HFF-Myc (cell line): ENCODE results near the gene CEBPB.

ENCODE experiments used
- DNase-seq: peaks from one replicate; pipeline ENCODE4 v3.0.0-alpha.2; 2011; ENCODE audit warnings: low read depth; ENCODE audit errors: extremely low read depth
- H3K4me3 ChIP-seq: replicated peaks from 2 replicates; pipeline ENCODE4 v1.5.1; 2011; ENCODE audit warnings: low read depth, mild to moderate bottlenecking, control low read depth, low read length
- TF ChIP-seq, protein P1 (sequence below): IDR thresholded peaks from 2 replicates; pipeline ENCODE4 v1.5.1; 2012; ENCODE audit warnings: mild to moderate bottlenecking, low read depth, low read length, control low read depth; ENCODE audit errors: missing control alignments

Gene CEBPB

DNA sequence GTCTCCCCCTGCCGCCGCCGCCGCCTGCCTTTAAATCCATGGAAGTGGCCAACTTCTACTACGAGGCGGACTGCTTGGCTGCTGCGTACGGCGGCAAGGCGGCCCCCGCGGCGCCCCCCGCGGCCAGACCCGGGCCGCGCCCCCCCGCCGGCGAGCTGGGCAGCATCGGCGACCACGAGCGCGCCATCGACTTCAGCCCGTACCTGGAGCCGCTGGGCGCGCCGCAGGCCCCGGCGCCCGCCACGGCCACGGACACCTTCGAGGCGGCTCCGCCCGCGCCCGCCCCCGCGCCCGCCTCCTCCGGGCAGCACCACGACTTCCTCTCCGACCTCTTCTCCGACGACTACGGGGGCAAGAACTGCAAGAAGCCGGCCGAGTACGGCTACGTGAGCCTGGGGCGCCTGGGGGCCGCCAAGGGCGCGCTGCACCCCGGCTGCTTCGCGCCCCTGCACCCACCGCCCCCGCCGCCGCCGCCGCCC is 474 bp downstream of the CEBPB start:
- TF ChIP-seq, protein P1, sequence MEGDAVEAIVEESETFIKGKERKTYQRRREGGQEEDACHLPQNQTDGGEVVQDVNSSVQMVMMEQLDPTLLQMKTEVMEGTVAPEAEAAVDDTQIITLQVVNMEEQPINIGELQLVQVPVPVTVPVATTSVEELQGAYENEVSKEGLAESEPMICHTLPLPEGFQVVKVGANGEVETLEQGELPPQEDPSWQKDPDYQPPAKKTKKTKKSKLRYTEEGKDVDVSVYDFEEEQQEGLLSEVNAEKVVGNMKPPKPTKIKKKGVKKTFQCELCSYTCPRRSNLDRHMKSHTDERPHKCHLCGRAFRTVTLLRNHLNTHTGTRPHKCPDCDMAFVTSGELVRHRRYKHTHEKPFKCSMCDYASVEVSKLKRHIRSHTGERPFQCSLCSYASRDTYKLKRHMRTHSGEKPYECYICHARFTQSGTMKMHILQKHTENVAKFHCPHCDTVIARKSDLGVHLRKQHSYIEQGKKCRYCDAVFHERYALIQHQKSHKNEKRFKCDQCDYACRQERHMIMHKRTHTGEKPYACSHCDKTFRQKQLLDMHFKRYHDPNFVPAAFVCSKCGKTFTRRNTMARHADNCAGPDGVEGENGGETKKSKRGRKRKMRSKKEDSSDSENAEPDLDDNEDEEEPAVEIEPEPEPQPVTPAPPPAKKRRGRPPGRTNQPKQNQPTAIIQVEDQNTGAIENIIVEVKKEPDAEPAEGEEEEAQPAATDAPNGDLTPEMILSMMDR, result no peak
- H3K4me3 ChIP-seq, result peak overlapping the region; percentile 87
- no peak for DNase-seq

DNA sequence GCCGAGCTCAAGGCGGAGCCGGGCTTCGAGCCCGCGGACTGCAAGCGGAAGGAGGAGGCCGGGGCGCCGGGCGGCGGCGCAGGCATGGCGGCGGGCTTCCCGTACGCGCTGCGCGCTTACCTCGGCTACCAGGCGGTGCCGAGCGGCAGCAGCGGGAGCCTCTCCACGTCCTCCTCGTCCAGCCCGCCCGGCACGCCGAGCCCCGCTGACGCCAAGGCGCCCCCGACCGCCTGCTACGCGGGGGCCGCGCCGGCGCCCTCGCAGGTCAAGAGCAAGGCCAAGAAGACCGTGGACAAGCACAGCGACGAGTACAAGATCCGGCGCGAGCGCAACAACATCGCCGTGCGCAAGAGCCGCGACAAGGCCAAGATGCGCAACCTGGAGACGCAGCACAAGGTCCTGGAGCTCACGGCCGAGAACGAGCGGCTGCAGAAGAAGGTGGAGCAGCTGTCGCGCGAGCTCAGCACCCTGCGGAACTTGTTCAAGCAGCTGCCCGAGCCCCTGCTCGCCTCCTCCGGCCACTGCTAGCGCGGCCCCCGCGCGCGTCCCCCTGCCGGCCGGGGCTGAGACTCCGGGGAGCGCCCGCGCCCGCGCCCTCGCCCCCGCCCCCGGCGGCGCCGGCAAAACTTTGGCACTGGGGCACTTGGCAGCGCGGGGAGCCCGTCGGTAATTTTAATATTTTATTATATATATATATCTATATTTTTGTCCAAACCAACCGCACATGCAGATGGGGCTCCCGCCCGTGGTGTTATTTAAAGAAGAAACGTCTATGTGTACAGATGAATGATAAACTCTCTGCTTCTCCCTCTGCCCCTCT is 1.1 kb downstream of the CEBPB start:
- TF ChIP-seq, protein P1, result no peak
- DNase-seq, result no peak
- peak overlapping the region; percentile 87 for H3K4me3 ChIP-seq

DNA sequence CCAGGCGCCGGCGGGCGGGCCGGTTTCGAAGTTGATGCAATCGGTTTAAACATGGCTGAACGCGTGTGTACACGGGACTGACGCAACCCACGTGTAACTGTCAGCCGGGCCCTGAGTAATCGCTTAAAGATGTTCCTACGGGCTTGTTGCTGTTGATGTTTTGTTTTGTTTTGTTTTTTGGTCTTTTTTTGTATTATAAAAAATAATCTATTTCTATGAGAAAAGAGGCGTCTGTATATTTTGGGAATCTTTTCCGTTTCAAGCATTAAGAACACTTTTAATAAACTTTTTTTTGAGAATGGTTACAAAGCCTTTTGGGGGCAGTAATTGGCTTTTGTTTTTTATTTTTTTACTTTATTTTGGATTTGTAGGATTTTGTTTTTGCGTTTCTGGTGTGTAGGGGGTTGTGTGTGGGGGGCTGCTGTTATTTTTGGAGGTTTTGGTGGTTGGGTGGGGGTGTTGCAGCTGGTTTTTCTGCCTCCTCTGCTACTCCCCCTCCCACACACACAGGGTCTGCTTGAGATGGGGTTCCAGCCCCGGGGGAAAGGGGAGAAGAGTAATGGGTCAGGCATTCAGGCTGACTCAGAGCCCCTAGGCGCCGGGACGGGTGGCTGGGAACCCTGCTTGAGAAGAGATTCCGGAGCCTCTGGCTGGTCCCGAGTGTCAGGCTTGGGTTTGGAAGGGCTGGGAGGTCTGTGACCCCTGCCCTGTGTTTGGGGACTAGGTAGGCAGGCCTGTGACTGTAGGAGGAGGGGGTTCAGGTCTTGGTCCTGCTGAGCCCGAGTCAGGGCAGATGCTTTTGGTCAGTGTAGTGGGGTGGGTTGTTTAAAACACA is 2.0 kb downstream of the CEBPB start:
- DNase-seq, result no peak
- peak overlapping the region; percentile 87 for H3K4me3 ChIP-seq
- TF ChIP-seq, protein P1, result no peak

DNA sequence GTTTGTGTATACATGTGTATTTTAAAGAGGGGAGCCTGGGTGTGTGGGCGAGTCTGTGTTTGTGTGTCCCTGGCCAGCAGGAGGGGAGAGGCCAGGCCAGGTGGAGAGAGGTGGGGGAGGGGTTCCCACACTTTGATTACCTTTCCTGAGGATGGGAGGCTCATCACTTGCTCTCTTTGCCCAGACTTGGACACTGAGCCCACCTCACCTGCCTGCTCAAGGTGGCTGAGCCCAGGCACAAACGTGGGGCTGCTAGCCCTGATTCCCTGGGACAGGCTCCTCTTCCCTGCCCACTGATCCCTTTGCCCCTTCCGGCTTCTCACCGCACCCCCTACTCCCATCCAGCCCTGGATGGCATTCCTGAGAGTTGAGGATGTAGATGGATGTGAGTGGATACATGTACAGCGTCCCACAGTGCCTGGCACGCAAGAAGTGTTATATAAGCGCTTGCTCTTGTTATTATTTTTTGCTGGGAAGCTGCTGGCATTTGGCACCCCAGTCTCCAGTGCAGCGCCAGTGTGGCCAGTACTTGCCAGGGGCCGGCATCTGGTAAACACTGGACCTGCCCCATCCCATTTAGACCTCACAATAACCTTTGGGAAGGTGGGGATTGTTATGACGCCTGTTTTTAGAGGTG is 2.7 kb downstream of the CEBPB start:
- no peak for DNase-seq
- TF ChIP-seq, protein P1, result no peak
- H3K4me3 ChIP-seq, result peak overlapping the region; percentile 87

DNA sequence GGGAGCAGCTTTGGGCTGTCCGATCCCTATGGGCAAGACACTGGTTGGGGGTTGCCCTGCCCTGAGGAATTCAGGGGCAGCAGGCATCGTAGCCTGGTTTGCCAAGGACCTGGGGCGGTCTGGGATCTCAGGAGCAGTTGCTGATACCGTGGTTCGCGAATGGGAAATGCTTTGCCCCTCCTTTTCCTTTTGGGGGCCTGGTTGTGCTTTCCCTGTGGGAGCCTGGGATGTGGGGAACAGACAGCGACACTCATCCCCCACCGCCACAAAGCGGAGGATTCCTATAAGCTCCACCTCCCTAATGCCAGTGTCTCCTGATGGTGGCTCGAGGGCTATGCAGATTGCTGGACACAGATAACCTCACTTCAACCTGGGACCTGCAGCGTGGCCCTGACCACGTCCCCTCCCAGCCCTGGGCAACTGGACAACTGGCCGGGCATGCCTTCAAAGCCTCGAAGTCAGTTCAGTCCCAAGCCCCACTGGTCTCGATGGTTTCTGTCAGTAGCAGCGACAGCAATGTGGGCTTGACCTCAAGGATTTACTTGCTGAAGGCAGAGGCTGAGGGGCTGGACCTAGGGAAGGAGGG is 3.3 kb downstream of the CEBPB start:
- peak overlapping the region; percentile 87 for H3K4me3 ChIP-seq
- no peak for DNase-seq
- TF ChIP-seq, protein P1, result no peak

DNA sequence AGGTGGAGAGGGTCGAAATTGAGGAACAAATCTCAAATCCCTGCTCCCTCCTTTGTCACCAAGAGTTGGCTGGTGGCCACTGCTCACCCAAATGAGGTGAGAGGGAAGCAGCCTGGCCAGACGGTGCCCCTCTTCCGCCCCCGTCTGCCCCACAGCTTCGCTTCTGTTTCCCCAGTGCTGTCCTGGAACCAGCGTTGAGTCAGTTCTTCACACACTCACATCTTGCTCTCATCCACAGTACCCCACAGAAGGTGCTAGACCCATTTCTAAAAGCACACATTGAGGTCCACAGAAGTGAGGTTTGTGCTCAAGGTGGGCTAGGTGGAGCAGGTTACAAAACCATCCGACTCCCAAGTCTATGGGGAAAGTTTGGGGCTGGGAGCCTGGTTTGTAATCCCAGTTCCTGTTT is 3.8 kb downstream of the CEBPB start:
- TF ChIP-seq, protein P1, result no peak
- H3K4me3 ChIP-seq, result peak overlapping the region; percentile 87
- DNase-seq, result no peak
